HEK293T (cell line): ENCODE results near the gene AFG3L2.

Experiments used
- ARNT ChIP-seq: fragments of 450-650 bp; IDR thresholded peaks from 2 replicates; pipeline ENCODE4 v1.6.1; 2017; ENCODE audit warnings: mild to moderate bottlenecking
- BHLHE40 ChIP-seq: fragments of 450-650 bp; IDR thresholded peaks from 2 replicates; pipeline ENCODE4 v1.6.1; 2016; ENCODE audit warnings: mild to moderate bottlenecking, moderate library complexity, borderline replicate concordance
- CTBP1 ChIP-seq: fragments of 450-650 bp; IDR thresholded peaks from 2 replicates; pipeline ENCODE4 v1.6.1; 2016; ENCODE audit warnings: borderline replicate concordance
- FOXA1 ChIP-seq: fragments of 450-650 bp; IDR thresholded peaks from 2 replicates; pipeline ENCODE4 v1.6.1; 2016; ENCODE audit warnings: mild to moderate bottlenecking
- FOXK2 ChIP-seq: fragments of 450-650 bp; IDR thresholded peaks from 2 replicates; pipeline ENCODE4 v1.6.1; 2016; ENCODE audit warnings: mild to moderate bottlenecking
- FOXM1 ChIP-seq: fragments of 450-650 bp; IDR thresholded peaks from 2 replicates; pipeline ENCODE4 v1.6.1; 2017; ENCODE audit warnings: mild to moderate bottlenecking, borderline replicate concordance
- L3MBTL2 ChIP-seq: fragments of 450-650 bp; conservative IDR thresholded peaks from 2 replicates; pipeline ENCODE4 v1.6.1; 2016; ENCODE audit warnings: mild to moderate bottlenecking
- LEF1 ChIP-seq: fragments of 450-650 bp; IDR thresholded peaks from 2 replicates; pipeline ENCODE4 v1.6.1; 2017; ENCODE audit warnings: mild to moderate bottlenecking, borderline replicate concordance
- NFRKB ChIP-seq: fragments of 450-650 bp; IDR thresholded peaks from 2 replicates; pipeline ENCODE4 v1.6.1; 2016; ENCODE audit warnings: mild to moderate bottlenecking, moderate library complexity
- SP1 ChIP-seq: fragments of 450-650 bp; IDR thresholded peaks from 2 replicates; pipeline ENCODE4 v1.6.1; 2017
- SUZ12 ChIP-seq: fragments of 450-650 bp; IDR thresholded peaks from 2 replicates; pipeline ENCODE4 v1.6.1; 2016; ENCODE audit warnings: mild to moderate bottlenecking
- TARDBP ChIP-seq: fragments of 450-650 bp; IDR thresholded peaks from 2 replicates; pipeline ENCODE4 v1.6.1; 2016
- ZNF384 ChIP-seq: fragments of 450-650 bp; IDR thresholded peaks from 2 replicates; pipeline ENCODE4 v1.6.1; 2016
- TF ChIP-seq, protein P1 (sequence below): fragments of 450-650 bp; IDR thresholded peaks from 2 replicates; pipeline ENCODE4 v1.6.1; 2016

DNA sequence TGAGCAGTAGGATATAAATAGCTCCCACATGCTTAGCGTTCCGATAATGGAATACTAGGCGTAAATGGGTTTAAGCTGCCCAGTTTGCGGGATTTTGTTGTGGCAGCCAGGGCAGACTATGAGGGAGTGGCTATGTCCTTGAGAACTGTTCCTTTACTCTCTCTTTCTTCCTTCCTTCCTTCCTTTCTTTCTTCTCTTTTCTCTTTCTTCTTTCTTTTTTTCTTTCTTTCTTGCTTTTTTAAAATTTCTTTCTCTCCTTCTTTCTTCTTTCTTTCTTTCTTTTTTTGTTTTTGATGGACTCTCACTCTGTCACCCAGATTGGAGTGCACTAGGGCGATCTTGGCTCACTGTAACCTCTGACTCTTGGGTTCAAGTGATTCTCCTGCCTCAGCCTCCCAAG lies 21.6 kb upstream of the AFG3L2 start:
- no peak for TF ChIP-seq FOXM1
- no peak for TF ChIP-seq FOXK2
- no peak for TF ChIP-seq ARNT
- TF ChIP-seq, protein P1, sequence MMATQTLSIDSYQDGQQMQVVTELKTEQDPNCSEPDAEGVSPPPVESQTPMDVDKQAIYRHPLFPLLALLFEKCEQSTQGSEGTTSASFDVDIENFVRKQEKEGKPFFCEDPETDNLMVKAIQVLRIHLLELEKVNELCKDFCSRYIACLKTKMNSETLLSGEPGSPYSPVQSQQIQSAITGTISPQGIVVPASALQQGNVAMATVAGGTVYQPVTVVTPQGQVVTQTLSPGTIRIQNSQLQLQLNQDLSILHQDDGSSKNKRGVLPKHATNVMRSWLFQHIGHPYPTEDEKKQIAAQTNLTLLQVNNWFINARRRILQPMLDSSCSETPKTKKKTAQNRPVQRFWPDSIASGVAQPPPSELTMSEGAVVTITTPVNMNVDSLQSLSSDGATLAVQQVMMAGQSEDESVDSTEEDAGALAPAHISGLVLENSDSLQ, result no peak
- no peak for TF ChIP-seq FOXA1
- TF ChIP-seq BHLHE40, result no peak
- TF ChIP-seq L3MBTL2, result no peak
- TF ChIP-seq TARDBP, result no peak
- TF ChIP-seq SP1, result no peak
- TF ChIP-seq SUZ12, result no peak
- TF ChIP-seq ZNF384, result no peak
- no peak for TF ChIP-seq NFRKB
- no peak for TF ChIP-seq CTBP1
- TF ChIP-seq LEF1, result no peak
